Skeletal muscle tissue (tissue), 4 donors: ENCODE measurements around the gene MRTFA. TPM values are rescaled to one million over a fixed set of nuclear protein-coding genes. Genes with fewer than 3 reads are reported as not detected.

Experiments
- H3K27ac ChIP-seq: one replicate; pipeline ENCODE4 v1.7.0; 2013; ENCODE audit warnings: mild to moderate bottlenecking, low read depth, low read length, inconsistent platforms
- H3K27me3 ChIP-seq, 3 donors: one replicate each; pipeline ENCODE4 v1.7.0; 2013; ENCODE audit warnings: low read length in 3 of 3; ENCODE audit not compliant: control insufficient read depth in 3 of 3, insufficient read depth in 3 of 3
- H3K36me3 ChIP-seq, 3 donors: one replicate each; pipeline ENCODE4 v1.7.0; 2013; ENCODE audit warnings: low read length in 3 of 3; ENCODE audit not compliant: control insufficient read depth in 3 of 3, insufficient read depth in 3 of 3
- H3K4me1 ChIP-seq, 3 donors: one replicate each; pipeline ENCODE4 v1.7.0; 2013; ENCODE audit warnings: low read length in 3 of 3, mild to moderate bottlenecking in 3 of 3; ENCODE audit not compliant: control insufficient read depth in 3 of 3, insufficient read depth in 3 of 3
- H3K4me3 ChIP-seq, 3 donors: one replicate each; pipeline ENCODE4 v1.7.0; 2013; ENCODE audit warnings: low read length in 3 of 3
- H3K9ac ChIP-seq, 3 donors: one replicate each; pipeline ENCODE4 v1.7.0; 2013; ENCODE audit warnings: low read length in 3 of 3, mild to moderate bottlenecking in 3 of 3, moderate library complexity in 2 of 3, low read depth in 1 of 3
- H3K9me3 ChIP-seq, 3 donors: one replicate each; pipeline ENCODE4 v1.7.0; 2013; ENCODE audit warnings: low read length in 3 of 3; ENCODE audit not compliant: control insufficient read depth in 3 of 3
- total RNA-seq: library from RNA; depleted of rRNA; stranded (reverse); fragments of >200 nt; gene quantifications from one replicate; pipeline ENCODE4 v1.2.3, GENCODE V29; 2014
- donor health status: Osteomylitis.

The MRTFA gene
- total RNA-seq, 1 donor from 2014 or later, result 25.6 TPM

GRCh38 chr22:40414838-40415505 lies 221.5 kb downstream of the MRTFA start:
- Histone ChIP-seq H3K9me3 (no peaks in the 10 kb centered on the region), H3K27ac (no peak overlapping the region), H3K9ac (no peak overlapping the region), H3K4me3 (no peak overlapping the region), H3K4me1 (peaks cover 7 to 25% (median 8%) of the 10 kb centered on the region in 3 donors), H3K36me3 (peaks cover 41 to 55% (median 50%) of the 10 kb centered on the region in 3 donors), H3K27me3 (no peaks in the 10 kb centered on the region)

DNA sequence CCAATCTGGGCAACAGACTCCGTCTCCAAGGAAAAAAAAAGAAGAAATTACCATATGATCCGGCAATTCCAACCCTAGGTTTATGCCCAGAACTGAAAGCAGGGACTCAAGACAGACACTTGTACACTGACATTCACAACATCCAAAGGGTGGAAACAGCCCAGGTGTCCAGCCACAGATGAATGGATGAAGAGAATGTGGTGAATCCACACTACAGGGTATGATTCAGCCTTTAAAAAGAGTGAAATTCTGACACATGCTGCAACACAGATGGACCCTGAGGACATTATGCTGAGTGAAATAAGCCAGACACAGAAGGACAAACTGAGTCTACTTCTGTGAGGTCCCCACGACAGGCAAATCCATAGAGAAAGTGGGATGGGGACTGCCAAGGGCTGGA lies 222.2 kb downstream of the MRTFA start:
- Histone ChIP-seq H3K36me3 (peaks cover 41 to 56% (median 50%) of the 10 kb centered on the region in 3 donors), H3K9ac (no peak overlapping the region), H3K4me3 (no peak overlapping the region), H3K27me3 (no peaks in the 10 kb centered on the region), H3K4me1 (peaks cover 7 to 25% (median 8%) of the 10 kb centered on the region in 3 donors), H3K9me3 (no peaks in the 10 kb centered on the region), H3K27ac (no peak overlapping the region)

DNA sequence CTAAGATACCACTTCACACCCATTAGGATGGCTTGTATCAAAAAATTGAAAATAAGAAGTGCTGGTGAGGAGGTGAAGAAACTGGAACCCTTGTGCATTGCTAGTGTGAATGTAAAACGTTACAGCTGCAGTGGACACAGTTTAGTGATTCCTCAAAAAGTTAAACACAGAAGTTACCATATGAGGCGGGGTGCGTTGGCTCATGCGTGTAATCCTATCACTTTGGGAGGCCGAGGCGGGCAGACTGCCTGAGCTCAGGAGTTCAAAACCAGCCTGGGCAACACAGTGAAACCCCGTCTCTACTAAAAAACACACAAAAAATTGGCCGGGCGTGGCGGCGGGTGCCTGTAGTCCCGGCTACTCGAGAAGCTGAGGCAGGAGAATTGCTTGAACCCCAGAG lies 222.6 kb downstream of the MRTFA start:
- H3K9me3 ChIP-seq, result no peaks in the 10 kb centered on the region
- H3K4me3 ChIP-seq, result no peak overlapping the region
- no peak overlapping the region for H3K9ac ChIP-seq
- H3K36me3 ChIP-seq, result peaks cover 38 to 55% (median 50%) of the 10 kb centered on the region in 3 donors
- H3K27me3 ChIP-seq, result no peaks in the 10 kb centered on the region
- peaks cover 7 to 25% (median 8%) of the 10 kb centered on the region in 3 donors for H3K4me1 ChIP-seq
- no peak overlapping the region for H3K27ac ChIP-seq

GRCh38 chr22:40412441-40412840 lies 224.1 kb downstream of the MRTFA start:
- no peaks in the 10 kb centered on the region for H3K9me3 ChIP-seq
- no peak overlapping the region for H3K9ac ChIP-seq
- no peak overlapping the region for H3K4me3 ChIP-seq
- H3K4me1 ChIP-seq, result peaks cover 7 to 25% (median 8%) of the 10 kb centered on the region in 3 donors
- peaks cover 49 to 57% (median 52%) of the 10 kb centered on the region in 3 donors for H3K36me3 ChIP-seq
- H3K27me3 ChIP-seq, result no peaks in the 10 kb centered on the region
- H3K27ac ChIP-seq, result no peak overlapping the region

DNA sequence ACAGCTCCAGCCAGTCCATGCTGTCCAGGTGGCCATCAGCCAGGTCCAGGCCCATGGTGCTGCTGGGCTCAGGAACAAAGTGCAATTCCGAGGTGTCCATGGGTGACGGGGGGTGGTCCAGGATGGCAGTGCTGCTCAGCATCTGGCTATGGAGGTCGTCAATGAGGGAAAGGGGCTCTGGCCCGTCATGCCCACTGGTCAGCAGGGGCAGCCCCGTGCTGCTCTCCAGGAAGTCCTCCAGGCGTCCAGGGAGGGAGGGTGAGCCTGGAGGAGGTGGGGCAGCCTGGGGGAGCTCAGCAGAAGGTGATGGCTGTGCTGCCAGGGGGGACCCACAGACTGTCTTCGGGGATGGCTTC lies 225.0 kb downstream of the MRTFA start:
- Histone ChIP-seq H3K27ac (no peak overlapping the region), H3K4me1 (peaks cover 7 to 25% (median 8%) of the 10 kb centered on the region in 3 donors), H3K27me3 (no peaks in the 10 kb centered on the region), H3K9ac (no peak overlapping the region), H3K9me3 (no peaks in the 10 kb centered on the region), H3K4me3 (no peak overlapping the region), H3K36me3 (peaks cover 51 to 58% (median 53%) of the 10 kb centered on the region in 3 donors)

DNA sequence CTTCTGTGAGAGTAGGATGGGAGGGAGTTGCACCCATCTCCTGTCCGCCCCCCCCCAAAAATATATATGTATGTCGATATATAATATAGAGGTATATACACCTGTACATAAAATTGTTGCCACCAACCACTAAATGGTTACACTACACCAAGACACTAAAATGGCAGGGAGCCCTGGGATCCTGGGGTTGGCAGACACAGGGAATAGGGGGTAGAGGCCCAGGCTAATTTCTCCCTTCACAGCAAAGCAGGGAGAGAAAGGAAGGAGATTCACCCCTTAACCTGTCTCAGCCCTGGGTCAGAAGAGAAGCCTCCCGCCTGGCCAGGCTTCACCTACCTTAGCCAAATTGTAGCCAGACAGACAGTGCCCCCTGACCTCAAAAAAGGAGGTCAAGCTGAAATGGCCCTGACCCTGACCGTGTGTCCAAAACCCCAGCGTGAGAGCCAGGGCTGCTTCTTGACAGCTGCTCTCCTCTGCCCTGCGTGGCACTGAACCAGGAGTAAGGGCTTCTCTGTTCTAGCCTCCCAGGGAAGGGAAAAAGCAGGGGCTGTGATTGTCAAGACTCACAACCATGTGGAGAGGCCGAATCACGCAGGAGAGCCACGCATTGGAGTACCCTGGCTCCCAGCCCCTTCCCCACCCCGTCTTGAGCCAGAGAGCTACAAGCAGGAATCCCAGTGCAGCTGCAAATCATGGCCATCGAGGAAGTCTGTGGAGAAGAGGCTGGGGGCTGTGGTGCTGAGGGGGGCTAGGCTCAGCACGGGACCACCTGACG lies 225.6 kb downstream of the MRTFA start:
- Histone ChIP-seq H3K36me3 (peaks cover 53 to 59% (median 56%) of the 10 kb centered on the region in 3 donors), H3K27me3 (no peaks in the 10 kb centered on the region), H3K27ac (no peak overlapping the region), H3K4me3 (no peak overlapping the region), H3K9me3 (no peaks in the 10 kb centered on the region), H3K4me1 (peaks cover 7 to 22% (median 8%) of the 10 kb centered on the region in 3 donors), H3K9ac (peak overlapping the region in 1 of 3 donors; percentile 16)

DNA sequence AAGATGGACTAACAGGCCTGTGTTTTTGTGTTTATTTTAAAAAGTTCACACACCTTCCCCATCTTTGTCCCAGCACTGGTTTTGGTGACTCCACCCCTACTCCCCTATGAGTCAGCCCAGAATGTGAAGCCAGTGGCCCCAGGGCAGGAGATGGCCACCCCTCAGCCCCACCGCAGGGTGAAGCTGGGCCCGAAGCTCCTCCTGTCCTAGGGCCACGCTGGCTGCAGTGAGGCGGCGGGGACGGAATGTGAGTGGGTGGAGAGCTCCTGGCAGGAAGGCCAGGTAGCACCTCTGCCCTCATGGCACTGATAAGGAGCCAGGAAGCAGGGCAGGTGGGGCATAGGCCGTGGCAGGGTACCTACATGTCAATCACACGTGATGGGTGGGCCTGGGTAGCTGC lies 226.2 kb downstream of the MRTFA start:
- Histone ChIP-seq H3K4me1 (peaks cover 4 to 16% (median 8%) of the 10 kb centered on the region in 3 donors), H3K36me3 (peaks cover 58 to 61% (median 60%) of the 10 kb centered on the region in 3 donors), H3K4me3 (no peak overlapping the region), H3K9ac (no peak overlapping the region), H3K27ac (no peak overlapping the region), H3K9me3 (no peaks in the 10 kb centered on the region), H3K27me3 (no peaks in the 10 kb centered on the region)

DNA sequence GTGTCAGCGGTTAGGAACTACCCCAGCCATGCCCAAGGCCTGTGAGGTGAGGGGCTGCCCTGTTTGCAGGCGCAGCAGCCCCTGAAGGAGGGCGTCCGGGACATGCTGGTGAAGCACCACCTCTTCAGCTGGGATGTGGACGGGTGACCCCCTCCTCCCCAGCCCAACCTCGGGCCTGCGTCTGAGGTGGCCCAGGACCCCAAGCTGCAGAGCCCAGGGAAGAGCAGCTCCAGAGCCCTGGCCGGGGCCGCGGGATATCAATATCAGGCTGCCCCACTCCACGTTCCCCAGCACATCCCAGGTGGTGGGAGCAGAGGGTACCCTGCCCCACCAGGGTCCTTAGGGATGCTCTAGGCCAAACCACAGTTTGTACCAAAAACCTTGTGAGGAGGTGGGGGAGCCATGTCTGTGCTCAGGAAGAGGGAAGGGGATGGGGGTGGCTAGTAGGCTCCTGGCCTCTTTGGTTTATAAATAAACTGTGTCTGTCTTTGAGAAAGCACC lies 226.9 kb downstream of the MRTFA start:
- Histone ChIP-seq H3K4me1 (peaks cover 7 to 18% (median 10%) of the 10 kb centered on the region in 3 donors), H3K27ac (no peak overlapping the region), H3K27me3 (no peaks in the 10 kb centered on the region), H3K4me3 (no peak overlapping the region), H3K9ac (no peak overlapping the region), H3K36me3 (peaks cover 61 to 64% (median 61%) of the 10 kb centered on the region in 3 donors), H3K9me3 (no peaks in the 10 kb centered on the region)

GRCh38 chr22:40408718-40409612 lies 227.6 kb downstream of the MRTFA start:
- Histone ChIP-seq H3K27me3 (no peaks in the 10 kb centered on the region), H3K4me1 (peaks cover 13 to 25% (median 17%) of the 10 kb centered on the region in 3 donors), H3K27ac (no peak overlapping the region), H3K9ac (no peak overlapping the region), H3K36me3 (peaks cover 66 to 68% (median 68%) of the 10 kb centered on the region in 3 donors), H3K9me3 (no peaks in the 10 kb centered on the region), H3K4me3 (no peak overlapping the region)
